Stimulated activated CD8-positive, alpha-beta memory T cell treated with anti-CD3 and anti-CD28 coated beads, Interleukin-15, amount 100 ng/mL, for 1 hour (primary cell): Measurements from ENCODE around the gene RIT2.
"Not testable (repeated sequence)": the region's sequence is repeated elsewhere in the genome, so short reads cannot be mapped to it uniquely, and the experiment has no call there.

Source experiments
- DNase-seq: peaks from one replicate; pipeline ENCODE4 v3.0.0-alpha.2; 2020; ENCODE audit warnings: low read depth

The RIT2 gene

GRCh38 chr18:42838546-42839145 is 276.8 kb downstream of the RIT2 start:
- no peak for DNase-seq

DNA sequence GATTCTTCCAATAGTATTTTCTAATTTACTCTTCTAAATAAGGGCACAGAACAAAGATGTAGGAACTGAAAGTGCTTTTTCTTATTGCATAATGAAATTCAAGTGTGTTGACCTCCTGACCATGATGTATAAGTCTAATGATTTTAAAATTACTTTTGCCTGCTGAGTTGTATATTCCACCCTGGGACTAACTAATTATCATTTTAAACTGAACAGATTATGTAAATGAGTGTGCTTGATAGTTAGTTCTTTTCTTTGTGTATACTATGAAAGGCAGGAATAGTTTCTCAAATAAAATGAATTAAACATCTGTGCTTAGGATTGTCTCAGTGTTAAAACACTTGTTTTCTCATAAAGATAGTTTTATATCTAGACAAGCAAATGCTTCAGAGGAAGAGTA is 284.5 kb downstream of the RIT2 start:
- no peak for DNase-seq

- no peak for DNase-seq
These were observed 286.6 kb downstream of the RIT2 start for GRCh38 chr18:42828881-42829280.

GRCh38 chr18:42824178-42824577 is 291.3 kb downstream of the RIT2 start:
- DNase-seq, result no peak

GRCh38 chr18:42822711-42823110 is 292.8 kb downstream of the RIT2 start:
- DNase-seq, result no peak

GRCh38 chr18:42821492-42821891 is 294.0 kb downstream of the RIT2 start:
- DNase-seq, result no peak

GRCh38 chr18:42814618-42815017 is 300.9 kb downstream of the RIT2 start:
- no peak for DNase-seq

DNA sequence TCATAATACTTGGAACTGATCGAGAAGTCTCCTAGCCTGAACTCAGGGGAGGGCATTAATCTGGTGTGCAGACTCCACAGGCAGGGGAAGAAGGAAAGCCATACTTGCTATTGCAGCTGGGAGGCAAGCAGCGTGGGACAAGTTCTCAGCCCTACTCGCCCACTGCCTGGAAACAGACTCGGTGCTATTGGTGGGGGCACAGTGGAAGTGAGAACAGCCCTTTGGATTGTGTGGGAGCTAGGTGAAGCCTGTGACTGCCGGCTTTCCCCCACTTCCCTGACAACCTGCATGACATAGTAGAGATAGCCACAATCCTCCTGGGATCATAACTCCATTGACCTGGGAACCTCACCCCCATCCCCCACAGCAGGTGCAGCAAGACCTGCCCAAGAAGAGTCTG is 301.3 kb downstream of the RIT2 start:
- no peak for DNase-seq

DNA sequence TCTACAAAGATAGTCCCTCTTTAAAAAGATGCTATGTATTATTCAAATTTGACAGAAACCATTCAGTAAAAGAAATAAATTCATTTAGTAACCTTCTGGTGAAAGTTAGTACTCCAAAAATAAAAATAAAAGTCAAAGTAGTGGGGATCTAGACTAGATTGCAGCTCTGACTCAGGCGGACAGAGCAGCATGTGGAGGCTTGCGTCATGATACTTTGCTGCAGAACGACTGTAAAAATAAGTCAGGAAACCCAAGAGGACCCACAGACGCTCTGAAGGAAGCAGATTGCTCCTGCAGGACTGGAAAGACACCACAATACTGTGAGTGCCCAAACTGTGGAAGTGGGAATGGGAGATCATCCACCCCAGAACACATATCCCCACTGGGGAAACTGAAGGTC is 301.9 kb downstream of the RIT2 start:
- DNase-seq, result no peak

- DNase-seq, result no peak
These were observed 307.6 kb downstream of the RIT2 start for GRCh38 chr18:42807887-42808286.

DNA sequence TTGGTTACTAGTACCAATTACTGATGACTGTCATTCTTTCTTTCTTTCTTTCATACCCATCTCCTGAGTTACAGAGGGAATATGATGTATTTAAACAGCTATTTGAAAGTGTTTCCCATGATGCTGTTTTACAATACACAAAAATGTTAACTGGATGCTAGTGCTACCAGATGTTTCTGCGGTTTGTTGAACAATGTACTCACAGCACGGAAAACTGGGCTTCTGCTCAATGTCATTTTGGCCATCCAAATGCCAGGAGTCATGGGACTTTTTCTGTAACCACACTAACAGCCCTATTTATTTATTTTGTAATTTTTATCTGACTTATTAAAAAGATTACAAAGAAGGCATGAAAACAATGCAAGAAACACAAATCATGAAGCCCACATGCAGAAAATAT is 313.8 kb downstream of the RIT2 start:
- no peak for DNase-seq

DNA sequence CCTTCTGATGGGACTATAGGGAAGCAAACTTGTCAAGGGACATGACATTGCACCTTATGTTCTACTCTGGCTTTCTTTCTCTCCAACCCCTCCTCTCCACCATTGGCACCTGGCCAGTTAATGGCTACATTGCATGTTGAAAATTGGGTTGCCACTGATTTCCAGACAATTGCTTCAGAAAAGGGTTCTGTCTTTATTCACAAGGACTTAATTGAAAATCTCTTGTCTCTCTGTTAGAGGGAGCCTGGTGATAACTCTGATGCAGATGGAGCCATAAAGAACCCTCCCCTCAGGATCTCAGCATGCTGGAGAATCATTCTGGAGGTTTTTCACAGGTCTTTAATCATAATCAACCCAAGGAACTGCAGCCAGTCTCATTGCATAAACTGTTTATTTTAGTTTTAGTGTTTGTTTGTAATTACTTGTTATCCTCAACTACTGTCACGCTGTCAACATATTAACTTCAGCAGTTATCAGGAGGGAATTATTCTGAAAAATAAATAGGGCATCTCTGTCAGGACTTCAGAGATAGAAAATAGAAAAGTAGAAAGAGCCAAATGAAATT is 316.8 kb downstream of the RIT2 start:
- no peak for DNase-seq

DNA sequence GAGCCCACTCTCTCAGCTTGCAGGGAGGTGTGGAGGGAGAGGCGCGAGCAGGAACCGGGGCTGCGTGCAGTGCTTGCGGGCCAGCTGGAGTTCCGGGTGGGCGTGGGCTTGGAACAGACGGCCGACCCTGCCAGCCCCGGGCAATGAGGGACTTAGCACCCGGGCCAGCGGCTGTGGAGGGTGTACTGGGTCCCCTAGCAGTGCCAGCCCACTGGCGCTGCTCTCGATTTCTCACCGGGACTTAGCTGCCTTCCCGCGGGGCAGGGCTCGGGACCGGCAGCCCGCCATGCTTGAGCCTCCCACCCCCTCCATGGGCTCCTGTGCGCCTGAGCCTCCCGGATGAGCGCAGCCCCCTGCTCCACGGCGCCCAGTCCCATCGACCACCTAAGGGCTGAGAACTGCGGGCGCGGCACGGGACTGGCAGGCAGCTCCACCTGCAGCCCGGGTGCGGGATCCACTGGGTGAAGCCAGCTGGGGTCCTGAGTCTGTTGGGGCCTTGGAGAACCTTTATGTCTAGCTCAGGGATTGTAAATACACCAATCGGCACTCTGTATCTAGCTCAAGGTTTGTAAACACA is 320.2 kb downstream of the RIT2 start:
- DNase-seq, result not testable (repeated sequence)

DNA sequence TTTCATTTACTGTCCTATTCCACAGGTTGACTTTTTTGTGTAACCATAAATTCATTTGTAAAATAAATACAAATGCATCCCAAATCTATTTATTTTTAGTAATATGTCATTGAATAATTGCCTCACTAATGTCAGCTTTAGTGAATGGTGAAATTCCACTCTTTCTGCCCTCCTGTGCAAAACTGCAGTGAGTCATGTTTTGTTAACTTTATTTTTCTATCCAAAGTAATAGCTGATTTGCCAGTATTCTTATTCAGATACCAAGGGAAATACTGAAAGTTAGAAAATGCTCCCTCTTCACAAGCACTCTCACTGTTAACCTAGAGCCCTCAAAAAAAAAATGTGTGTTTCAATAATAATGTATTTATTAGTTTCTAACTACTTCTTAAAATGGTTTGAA is 322.8 kb downstream of the RIT2 start:
- DNase-seq, result no peak

DNA sequence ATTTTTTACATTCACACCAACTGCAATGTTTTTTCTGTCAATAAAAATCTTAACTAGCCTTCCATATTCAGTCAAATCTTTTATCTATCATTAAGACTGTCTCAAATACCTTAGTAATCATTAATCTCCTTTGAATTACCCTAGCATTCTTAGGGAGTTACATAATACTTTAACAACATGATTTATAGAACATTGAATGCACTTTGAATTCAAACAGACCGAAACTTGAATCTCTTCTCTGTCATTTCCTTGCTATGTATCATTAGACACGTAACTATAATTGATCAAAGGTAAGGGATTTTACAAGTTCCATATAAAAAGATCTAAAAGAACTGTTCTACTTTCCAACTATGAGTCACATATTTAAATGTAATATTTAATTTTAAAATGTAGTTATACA is 330.9 kb downstream of the RIT2 start:
- DNase-seq, result no peak

GRCh38 chr18:42782929-42783328 is 332.6 kb downstream of the RIT2 start:
- DNase-seq, result no peak

DNA sequence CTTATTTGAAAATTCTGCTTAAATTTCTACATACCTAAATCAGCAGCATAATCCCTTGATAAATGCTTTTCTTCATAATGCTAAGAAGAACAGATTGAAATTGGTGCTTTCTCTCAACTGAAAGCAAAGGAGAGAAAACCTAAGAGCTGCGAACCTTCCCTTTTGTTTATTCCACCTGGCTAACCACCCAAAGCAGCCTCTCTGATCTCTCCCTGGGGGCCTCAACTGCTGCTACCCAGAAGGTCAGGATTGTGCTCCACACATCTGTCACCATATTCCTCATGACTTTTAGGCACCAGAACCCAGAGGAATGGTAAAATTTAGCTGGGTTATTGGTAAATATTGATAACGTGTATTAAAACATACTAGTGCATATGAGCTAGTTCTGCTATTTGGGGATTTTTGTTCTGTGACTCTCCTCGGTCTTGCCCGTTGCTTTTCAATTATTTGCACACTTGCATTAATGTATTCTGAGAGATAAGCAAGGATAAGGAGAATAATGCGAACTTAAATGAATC is 334.1 kb downstream of the RIT2 start:
- no peak for DNase-seq

- no peak for DNase-seq
These were observed 335.3 kb downstream of the RIT2 start for GRCh38 chr18:42780171-42780570.

- no peak for DNase-seq
These were observed 336.9 kb downstream of the RIT2 start for GRCh38 chr18:42778445-42779042.

GRCh38 chr18:42778024-42778423 is 337.5 kb downstream of the RIT2 start:
- no peak for DNase-seq

DNA sequence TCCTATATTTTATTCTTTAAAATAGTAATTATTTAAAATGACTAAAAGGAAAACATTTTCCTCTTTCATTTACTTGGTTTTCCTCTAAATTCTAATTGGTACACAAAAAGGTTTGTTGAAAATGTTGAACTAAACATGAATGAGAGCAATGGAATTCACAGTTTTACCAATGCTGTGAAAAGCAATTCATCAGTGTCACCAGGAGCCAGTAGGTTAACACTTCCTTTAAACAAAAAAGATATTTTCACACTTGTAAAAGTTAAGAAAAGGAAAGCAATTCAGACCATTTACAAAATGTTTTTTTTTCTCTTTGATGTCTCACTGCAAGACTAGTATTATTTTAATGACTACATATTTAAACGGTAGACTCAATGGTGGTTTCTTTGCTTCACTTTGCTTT is 341.6 kb downstream of the RIT2 start:
- DNase-seq, result no peak

GRCh38 chr18:42771936-42772335 is 343.5 kb downstream of the RIT2 start:
- DNase-seq, result no peak

- no peak for DNase-seq
These were observed 350.2 kb downstream of the RIT2 start for GRCh38 chr18:42765302-42765701.
